Retina (tissue), 1 donor: ENCODE measurements around the gene DPP6.
"Not testable (repeated sequence)": the region's sequence is repeated elsewhere in the genome, so short reads cannot be mapped to it uniquely, and the experiment has no call there.

Source experiments
- DNase-seq: peaks from one replicate; pipeline ENCODE4 v3.0.0-alpha.2; 2016

Gene DPP6

GRCh38 chr7:154078523-154078922 lies 26.3 kb downstream of the DPP6 start:
- not testable (repeated sequence) for DNase-seq

GRCh38 chr7:154080249-154080648 lies 28.1 kb downstream of the DPP6 start:
- not testable (repeated sequence) for DNase-seq

- not testable (repeated sequence) for DNase-seq
Measured at GRCh38 chr7:154087037-154087725, 35.0 kb downstream of the DPP6 start.

- DNase-seq: not testable (repeated sequence)
Measured at GRCh38 chr7:154092093-154092492, 39.9 kb downstream of the DPP6 start.

- DNase-seq: not testable (repeated sequence)
Measured at GRCh38 chr7:154095201-154095600, 43.0 kb downstream of the DPP6 start.

- DNase-seq: not testable (repeated sequence)
Measured at GRCh38 chr7:154105063-154105462, 52.9 kb downstream of the DPP6 start.

GRCh38 chr7:154109615-154110014 lies 57.4 kb downstream of the DPP6 start:
- not testable (repeated sequence) for DNase-seq

GRCh38 chr7:154113732-154114351 lies 61.6 kb downstream of the DPP6 start:
- not testable (repeated sequence) for DNase-seq

GRCh38 chr7:154117411-154118390 lies 65.5 kb downstream of the DPP6 start:
- DNase-seq: not testable (repeated sequence)

- not testable (repeated sequence) for DNase-seq
Measured at GRCh38 chr7:154120825-154121224, 68.6 kb downstream of the DPP6 start.

- not testable (repeated sequence) for DNase-seq
Measured at GRCh38 chr7:154122720-154123119, 70.5 kb downstream of the DPP6 start.

GRCh38 chr7:154123397-154123796 lies 71.2 kb downstream of the DPP6 start:
- not testable (repeated sequence) for DNase-seq

- DNase-seq: not testable (repeated sequence)
Measured at GRCh38 chr7:154129142-154129541, 76.9 kb downstream of the DPP6 start.

GRCh38 chr7:154132617-154133016 lies 80.4 kb downstream of the DPP6 start:
- DNase-seq: not testable (repeated sequence)

- not testable (repeated sequence) for DNase-seq
Measured at GRCh38 chr7:154133703-154134277, 81.6 kb downstream of the DPP6 start.

GRCh38 chr7:154134698-154135097 lies 82.5 kb downstream of the DPP6 start:
- not testable (repeated sequence) for DNase-seq

- DNase-seq: not testable (repeated sequence)
Measured at GRCh38 chr7:154135646-154136045, 83.4 kb downstream of the DPP6 start.

GRCh38 chr7:154145922-154146706 lies 93.9 kb downstream of the DPP6 start:
- not testable (repeated sequence) for DNase-seq

- DNase-seq: not testable (repeated sequence)
Measured at GRCh38 chr7:154146707-154147038, 94.5 kb downstream of the DPP6 start.

GRCh38 chr7:154148791-154149516 lies 96.8 kb downstream of the DPP6 start:
- not testable (repeated sequence) for DNase-seq

- DNase-seq: not testable (repeated sequence)
Measured at GRCh38 chr7:154150656-154151055, 98.5 kb downstream of the DPP6 start.
